ENCODE data around the gene TCF7. TPM values are rescaled to one million over a fixed set of nuclear protein-coding genes. Genes with fewer than 3 reads are reported as not detected.
A peak's percentile ranks its signal among the peaks of the same experiment; 100 is the strongest.

The TCF7 gene
- total RNA-seq, 1 donor from 2014 or later: 2.0 TPM

DNA sequence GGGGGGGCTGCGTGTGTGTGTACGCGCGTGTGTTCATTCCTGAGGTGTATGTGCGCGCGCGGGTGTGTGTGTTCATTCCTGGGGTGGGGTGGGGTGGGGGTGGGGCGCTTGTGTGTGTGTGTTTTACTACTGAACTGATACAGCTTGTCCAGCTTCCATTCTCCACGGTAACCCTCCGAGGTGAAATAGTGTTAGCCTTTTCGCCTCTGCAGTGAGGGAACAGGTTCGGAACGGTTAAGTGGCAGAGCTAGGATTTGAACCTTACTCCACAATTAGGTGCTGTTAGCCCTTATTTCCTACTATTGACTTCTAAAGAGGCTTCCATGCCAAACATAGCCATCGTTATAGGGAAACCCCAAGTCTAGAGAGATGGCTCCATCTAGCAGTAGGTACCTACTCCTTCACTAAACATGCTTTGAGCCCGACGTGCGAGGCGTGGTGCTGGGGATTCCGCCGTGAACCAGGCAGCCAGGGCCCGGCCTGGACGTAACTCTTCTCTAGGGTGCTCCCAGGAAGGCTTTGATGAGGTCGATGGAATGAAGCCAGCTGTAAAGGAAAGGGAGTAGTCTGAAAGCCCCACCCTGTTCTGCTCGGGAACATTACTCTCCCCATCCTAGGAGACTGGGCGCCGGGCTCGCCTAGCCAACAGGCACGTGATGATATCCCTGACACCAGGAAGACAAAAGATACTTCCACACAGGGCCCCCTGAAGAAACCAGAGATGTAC is 63.1 kb downstream of the TCF7 start:
- DNase-seq (ENCODE audit: low read depth): peak; percentile 44

- DNase-seq (ENCODE audit: low read depth): no peak
Observed at GRCh38 chr5:134178096-134178419, 63.6 kb downstream of the TCF7 start.

DNA sequence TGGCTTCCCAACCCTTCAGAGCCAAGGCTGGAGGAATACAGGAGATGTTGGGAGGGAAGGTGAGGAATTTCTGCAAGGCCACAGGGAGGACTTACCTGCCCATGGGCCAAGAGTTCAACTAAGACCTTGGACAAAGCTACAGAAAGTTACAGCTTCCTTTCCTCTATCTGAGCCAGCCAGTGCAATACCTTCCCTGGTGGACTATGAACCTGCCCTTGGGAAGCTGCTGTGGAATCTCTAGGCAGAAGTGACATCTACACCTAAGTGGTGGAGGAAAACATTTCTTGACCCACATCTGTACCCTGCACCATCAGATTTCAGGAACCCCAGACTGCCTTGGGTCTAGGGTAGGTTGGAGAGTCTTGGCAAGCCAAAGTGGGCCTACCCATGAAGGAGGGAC is 69.0 kb downstream of the TCF7 start:
- no peak for DNase-seq (ENCODE audit: low read depth)

GRCh38 chr5:134184155-134185135 is 70.0 kb downstream of the TCF7 start:
- peak; percentile 58 for DNase-seq (ENCODE audit: low read depth)

GRCh38 chr5:134188092-134188491 is 73.6 kb downstream of the TCF7 start:
- DNase-seq (ENCODE audit: low read depth): no peak

DNA sequence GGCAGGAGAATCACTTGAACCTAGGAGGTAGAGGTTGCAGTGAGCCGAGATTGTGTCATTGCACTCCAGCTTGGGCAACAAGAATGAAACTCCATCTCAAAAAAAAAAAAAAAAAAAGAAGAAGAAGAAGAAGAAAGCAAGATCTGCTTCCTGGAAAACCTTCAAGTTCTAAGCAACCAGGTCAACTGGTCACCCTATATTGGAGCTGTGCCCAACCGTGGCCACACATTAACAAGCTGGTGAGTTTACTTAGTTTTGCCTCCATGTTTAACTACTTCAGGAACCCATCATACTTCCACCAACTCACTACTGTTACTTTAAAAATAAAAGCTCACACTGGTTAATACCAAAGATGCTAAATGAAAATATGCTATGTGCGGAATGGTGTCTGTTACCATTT is 74.5 kb downstream of the TCF7 start:
- peak; percentile 68 for DNase-seq (ENCODE audit: low read depth)

- DNase-seq (ENCODE audit: low read depth): no peak
Observed at GRCh38 chr5:134195666-134196065, 81.2 kb downstream of the TCF7 start.

Other genes starting within 250 kb of the TCF7 start
- 124 and 165 TPM in 2 replicates for gene C5orf15, start 146.1 kb upstream of the TCF7 start, total RNA-seq
- 517 and 628 TPM in 2 replicates for gene VDAC1, start 109.7 kb upstream of the TCF7 start, total RNA-seq
- gene SKP1, start 62.3 kb downstream of the TCF7 start, total RNA-seq: 254 and 668 TPM in 2 replicates
- gene PPP2CA, start 111.4 kb downstream of the TCF7 start, total RNA-seq: 91.2 and 183 TPM in 2 replicates